Activated effector memory CD4-positive, alpha-beta T cell treated with anti-CD3 and anti-CD28 coated beads, Interleukin-2, amount 50 U/mL, for 16 hours (primary cell): ENCODE results near the gene ATRIP.

Source experiments
- DNase-seq: peaks from one replicate; pipeline ENCODE4 v3.0.0-alpha.2; 2020

ATRIP gene

DNA sequence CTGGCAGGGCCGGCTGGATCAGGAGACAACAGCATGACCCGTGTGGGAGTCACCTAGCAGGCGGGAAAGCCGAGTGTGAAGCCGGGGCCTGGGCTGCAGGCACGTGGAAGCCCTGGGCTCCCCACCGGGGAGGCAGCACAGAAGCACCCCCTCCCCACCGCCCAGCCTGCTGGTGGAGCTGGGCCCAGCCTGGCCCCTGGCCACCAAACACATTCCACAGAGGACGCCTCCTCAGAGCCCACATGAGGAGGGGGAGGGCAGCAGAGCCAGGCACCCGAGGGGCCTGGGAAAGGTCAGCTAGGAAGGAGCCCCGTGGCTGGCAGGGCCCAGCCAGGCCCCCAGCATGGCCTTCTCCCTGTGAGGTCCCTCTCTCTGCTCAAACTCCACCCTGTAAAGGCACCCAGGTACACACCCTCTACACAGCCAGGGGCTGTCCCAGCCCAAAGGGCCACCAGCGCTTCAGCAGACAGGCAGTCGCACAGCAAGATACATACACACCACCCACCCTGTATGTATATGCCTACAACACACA, 21.2 kb upstream of the ATRIP start:
- no peak for DNase-seq

DNA sequence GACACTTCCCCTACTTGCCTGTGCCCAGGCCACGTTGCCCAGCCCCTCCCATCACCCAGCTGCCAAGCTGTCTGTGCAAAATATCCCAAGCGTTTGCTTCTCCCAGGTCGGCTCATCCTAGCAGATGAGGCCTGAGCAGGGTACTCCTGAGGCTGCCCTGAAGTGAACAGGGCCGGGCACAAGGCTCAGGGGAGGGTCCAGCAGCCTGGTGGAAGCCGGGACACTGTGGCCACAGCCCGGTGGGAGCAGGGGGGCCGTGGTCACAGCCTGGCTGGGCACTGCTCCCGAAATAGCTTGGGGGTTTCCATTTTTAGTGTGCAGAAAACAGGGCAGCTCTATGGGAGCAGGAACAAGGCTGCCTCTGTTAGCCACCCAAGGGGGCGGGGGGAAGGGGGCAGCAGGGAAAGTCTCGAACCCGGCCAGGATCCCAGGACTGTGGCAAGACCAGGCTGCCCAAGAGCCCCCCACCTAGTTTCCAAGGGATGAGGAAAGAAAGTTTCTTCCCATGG, 20.1 kb upstream of the ATRIP start:
- no peak for DNase-seq

DNA sequence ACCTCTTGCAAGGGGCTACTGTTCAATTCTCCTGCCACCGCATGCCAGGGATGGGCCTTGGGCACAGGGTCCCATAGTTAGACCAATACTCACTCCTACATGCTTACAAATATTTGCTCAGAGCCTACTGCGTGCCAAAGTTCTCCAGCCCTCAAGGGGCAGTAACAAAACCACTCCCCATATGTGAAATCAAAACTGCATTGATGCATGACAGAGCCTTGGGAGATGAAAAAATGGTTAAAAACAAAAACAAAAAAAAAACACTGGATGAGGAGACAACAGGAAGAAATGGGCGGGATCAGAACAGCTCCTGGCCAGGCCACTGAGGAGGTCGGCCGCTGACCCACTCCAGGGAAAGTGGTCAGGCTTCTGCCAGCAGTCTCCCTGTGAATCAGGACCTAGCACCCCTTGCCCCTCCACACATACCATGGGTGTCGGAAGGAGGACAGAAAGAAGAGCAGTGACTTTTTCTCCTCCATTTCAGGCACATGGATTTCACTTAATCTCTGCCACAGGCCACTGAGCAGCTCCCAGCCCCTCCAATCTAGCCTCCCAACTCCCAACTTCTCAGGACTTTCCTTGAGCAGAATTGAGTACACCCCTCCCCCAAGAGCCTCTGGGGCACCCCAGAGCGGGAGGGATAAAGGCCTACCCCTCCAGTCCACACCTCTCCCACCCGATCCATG, 19.4 kb upstream of the ATRIP start:
- no peak for DNase-seq

DNA sequence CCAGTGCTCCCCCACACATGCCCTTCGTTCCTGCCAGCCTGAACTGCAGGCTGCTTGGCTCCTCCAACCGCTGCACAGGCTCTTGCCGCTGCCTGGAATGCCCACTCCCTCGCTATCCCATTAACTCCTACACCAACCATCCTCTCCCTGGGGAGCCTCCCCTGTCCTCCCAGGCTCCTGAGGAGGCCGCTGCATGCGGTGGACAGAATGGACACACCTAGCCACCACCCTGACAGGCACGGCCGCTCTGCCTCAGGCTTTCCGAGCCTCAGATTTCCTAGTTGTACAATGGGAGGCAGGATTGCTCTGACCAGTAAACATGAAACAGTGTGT, 18.9 kb upstream of the ATRIP start:
- DNase-seq, result no peak

DNA sequence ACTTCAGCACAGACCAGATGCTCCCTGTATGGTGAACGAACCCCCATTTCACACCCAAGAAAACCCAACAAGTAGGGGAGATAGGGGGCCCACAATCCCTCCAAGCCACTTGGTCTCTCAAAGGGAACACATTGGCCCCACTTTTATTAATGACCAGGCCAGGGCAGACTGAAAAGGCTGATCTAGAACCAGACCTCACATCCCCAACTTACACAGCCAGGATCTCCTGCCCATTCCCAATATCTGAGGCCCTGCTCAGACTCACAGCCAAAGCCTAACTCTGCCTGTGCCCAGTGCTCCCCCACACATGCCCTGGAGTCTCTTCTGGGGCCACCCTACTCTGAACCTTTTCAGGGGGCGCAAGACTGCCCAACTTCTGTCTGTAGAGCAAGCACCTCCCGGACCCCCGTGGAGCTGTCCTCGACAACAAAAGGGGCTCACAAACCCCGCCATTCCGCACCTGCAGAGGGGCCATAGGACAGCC, 18.4 kb upstream of the ATRIP start:
- DNase-seq, result no peak

DNA sequence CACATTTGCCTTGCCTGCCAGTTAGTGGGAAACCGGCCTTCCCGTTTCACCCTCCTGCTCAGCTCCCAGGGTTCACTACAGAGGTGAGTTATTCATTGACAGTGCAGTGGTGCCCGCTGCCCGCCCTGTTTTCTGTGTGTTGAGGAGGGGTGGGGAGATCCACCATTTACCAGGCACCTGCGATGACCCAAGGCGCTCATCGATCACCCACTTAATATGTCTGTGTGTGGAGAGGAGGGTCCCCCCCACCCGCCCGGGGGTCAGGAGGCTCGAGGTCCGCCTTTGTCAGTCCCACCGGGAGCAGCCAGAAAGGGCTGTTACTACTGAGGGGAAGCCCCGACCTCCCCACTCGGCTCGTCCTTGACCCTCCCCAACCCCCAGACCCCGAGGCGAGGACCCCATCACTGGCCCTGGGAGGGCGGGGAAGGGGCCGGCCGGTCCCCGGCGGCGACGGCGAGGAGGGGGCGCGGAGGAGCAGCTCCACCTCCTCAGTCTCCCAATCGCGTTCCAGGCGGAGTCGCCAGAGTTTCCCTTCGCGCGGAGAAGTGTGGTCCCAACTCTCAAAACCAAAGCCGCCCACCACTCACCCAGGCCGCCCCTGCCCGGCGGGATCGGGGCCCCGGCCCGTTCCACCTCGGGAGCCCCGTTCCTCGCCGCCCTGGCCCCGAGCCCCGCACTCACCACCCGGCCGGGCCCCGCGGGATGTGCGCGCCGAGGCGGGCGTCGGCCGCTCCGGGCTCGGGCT, 17.8 kb upstream of the ATRIP start:
- no peak for DNase-seq

DNA sequence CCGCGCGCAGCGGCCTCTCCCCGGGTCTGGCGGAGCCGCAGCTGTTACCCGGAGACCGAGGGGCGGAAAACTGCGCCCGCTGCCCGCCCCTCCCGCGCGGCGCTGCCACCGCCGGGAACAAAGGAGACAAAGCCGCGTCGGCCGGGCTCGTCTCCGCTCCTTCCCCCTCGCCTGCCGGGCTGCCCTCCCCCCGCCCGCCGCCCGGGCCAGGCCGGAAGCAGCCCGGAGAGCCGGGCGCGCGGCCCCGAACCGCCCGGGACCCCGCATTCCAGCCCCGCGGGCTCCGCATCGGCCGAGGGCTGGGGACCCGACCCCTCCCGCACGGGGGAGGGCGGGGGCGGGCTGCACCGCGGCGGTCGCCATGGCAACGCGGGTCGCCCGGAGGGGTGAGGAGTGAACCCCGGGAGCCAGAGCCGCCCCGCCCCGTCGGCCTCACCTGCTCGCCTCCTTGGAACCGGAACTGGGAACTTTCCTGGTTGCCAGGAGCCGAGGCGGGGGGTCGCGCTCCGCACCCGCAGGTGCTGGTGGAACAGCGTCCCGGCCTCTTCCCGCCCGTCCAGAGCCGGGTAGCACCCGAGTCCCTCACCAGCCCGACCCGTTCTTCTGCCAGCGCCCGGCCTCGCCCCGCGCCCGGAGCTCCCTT, 17.1 kb upstream of the ATRIP start:
- DNase-seq, result peak; percentile 88

DNA sequence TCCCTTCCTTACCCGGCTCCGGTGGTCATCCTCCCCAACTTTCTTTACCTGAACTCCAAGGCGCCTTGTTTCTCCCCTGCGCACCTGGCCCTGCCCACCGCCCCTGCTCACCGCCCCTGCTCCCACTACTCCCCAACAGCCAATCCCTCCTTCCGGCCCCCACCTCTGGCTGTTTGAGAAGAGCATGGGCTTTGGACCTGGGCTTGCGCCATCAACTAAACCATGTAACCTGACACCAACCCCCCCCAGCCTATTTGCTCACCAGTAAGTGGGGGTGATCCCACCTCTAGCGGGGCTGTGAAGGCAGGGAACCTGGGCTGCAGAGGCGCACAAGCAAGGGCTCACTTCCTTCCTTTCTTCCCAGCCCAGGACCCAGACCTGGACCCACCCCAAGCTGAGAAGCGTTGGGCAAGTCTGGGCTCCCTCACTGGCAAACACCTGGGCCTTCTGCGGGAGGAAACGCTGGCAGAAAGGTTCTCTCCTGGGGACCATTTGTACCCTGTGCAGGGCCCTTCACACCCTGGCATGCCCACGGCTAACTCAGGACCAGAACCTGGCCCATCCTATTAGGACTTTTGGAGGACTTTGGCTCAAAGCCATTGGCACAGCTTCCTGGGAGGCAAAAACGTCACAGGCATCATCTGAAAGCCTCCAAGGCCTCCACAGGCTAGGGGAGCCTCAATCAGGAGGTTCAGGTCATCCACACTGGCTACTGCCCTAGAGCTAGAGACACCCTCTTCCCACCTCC, 16.4 kb upstream of the ATRIP start, which contains the start of gene PLXNB1:
TSS of gene PLXNB1 (minus strand) at position 127 of the 748 bp plus-strand sequence. CDS start 5,475 bp downstream, outside the sequence.
- no peak for DNase-seq

DNA sequence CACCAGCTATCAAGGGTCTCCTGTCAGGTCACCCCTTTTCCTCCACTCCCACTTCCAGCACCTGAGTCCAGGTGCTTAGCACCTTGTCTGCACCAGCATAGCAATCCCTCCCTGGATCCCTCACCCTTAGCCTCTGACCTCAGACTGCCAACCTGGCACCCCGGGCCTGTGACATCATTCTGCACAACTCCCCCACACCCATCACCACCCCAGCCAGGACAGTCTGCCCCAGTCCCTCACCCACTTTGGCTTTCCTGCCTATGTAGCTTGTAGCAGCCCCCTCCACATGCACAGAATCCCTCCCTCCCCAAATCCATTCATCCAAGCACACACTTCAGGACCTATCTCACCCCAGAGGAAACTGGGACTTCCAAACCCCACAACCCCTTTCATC, 15.8 kb upstream of the ATRIP start:
- no peak for DNase-seq

DNA sequence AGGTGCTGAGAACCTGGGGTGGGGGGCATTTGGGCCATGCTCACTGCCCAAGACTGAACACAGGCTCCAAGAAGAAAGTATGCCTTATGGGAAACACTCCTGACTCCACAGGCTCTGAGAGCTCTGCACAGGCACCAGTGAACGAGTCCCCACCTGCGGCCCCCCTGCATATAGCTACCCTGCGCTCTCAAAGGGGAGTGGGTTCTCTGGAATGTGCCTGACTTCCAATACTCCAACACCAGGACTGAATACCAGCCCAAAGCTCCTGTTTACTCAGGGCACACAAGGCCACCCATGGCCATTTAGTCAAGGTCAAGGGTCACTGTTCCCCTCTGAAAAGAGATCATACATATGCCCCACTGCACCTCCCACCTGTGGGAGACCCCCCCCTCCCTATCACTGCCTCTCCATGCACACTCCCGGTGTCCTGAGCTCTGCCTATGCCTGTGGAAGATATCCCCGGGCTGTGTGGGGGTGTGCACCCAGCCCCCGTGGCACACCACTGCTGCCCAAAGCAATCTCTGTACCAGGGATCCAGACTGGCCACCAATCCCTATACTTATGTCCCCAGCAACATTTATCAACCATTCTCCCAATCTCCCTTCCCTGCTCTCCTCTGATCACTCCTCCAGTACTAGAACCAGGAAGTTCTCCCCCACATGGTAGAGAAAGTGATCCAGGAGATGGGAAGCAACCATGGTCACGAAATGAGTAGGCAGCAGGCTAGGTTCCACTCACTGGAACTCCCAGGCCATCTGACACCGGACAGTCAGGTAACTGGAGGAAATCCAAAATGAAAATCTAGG, 15.1 kb upstream of the ATRIP start:
- DNase-seq, result no peak

DNA sequence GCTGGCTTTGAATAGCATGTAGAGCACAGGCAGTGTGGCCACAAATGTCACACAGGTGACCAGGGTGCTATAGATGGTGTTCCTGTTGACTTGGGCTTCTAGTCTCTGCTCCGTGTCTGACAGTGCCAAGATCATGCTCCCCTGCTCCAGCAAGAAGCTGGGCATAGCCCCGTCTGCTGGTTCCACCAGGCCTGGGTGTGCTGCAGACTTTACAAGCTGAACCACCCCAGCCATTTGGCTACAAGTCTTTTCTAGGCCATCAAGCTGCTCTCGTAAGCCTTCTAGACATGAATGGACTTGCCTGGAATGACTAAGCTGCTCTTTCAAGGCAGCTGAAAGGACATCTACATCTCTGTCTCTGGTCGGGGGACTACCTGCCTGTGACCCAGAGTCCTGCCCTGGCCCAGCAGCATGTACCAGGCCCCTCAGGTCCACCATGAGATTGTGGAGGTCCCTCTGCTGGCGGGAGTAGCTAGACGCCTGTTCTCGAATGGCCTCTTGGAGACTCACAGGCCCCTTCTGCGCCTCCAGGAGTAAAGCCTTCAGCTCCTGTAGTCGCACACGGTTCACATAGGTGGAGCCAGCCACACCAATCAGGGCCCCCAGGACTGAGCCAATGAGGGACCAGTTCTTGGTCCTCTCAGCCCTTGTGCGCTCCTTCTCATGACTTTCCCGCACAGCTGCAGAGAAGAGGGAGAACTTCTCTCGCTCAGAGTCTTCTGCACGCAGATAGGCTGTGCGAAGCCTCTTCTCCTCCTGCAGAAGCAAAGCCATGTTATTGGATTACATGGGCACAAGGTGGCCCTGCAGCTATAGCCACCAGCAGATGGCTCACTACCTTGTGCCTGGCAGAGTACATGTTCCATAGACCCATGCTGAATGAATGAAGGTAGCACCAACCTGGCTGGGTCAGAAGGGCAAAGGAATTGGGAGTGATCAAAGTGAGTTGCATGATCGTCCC, 13.8 kb upstream of the ATRIP start:
- no peak for DNase-seq

DNA sequence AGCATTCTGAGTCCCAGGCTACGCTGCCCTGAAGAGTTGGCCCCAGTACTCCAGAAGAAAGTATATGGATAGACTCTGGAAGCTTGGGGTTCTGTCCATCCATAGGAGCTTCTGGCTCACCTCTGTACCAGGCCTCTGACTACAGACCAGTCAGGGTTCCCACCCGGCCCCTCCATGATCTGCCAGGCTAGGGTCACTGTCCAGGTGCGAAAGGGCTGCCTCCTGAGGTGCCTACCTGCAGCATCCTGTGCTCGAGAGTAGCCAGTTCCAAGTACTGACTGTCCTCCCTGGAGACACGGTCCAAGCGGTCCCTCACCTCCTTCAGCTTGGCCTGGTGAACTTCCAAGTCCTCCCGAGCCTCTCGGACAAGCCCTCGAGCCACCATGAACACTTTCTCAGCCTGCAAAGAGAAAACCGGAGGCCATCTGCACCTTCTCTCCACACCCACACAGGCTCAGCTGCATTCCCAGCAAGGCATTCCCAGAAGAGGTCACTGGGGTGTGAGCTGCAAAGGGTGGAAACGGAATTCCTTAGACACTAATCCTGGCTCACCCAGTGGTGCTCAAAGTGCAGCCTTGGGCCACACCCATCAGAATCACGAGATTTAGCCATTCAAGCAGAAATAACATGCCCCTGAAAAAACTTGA, 12.9 kb upstream of the ATRIP start:
- no peak for DNase-seq

DNA sequence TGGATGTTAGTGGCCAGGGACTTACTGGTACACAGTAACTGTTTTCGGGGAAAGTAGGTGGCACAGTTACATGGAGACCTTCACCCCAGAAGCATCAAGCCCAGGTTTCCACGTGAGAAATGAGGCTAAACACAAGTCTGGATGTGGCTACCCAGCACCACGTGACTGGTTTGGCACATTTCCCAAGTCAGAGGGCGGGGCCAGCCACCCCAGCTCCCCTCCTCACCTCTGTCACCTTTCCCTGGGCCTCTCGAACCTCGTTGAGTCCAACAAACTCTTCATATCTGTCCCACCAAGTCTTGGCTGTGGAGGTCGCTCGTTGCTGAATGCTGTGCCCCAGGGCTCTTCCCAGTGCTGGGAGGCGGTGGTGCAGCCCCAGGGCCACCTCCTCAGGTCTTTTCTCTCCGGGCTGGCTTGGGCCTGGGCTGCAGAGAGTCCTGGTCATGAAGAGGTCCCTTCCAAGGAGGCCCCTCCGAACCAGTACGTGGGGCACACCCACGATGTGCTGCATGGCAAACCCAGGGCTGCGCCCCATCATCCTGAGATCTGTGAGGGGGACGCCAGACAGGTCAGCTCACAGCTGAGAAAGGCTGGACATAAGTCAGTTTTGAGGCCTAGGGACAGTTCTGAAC, 11.8 kb upstream of the ATRIP start:
- peak; percentile 62 for DNase-seq

DNA sequence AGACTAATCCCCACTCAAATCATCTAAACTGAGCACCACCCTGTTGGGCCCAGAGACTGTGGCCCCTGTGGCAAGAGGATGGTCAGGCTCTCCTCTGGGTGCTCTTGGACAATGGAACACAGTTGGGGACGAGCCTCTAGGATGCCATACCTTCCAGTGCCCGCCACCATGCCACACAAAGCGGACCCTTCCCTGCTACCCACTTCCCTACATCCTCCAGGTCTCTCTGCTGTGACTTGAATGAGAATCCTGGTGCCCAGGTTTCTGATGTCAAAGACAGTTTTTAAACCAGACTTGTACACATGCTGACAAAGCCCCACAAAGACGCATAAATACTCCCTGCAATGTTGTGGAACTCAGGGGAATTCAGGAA, 11.3 kb upstream of the ATRIP start:
- DNase-seq, result no peak

DNA sequence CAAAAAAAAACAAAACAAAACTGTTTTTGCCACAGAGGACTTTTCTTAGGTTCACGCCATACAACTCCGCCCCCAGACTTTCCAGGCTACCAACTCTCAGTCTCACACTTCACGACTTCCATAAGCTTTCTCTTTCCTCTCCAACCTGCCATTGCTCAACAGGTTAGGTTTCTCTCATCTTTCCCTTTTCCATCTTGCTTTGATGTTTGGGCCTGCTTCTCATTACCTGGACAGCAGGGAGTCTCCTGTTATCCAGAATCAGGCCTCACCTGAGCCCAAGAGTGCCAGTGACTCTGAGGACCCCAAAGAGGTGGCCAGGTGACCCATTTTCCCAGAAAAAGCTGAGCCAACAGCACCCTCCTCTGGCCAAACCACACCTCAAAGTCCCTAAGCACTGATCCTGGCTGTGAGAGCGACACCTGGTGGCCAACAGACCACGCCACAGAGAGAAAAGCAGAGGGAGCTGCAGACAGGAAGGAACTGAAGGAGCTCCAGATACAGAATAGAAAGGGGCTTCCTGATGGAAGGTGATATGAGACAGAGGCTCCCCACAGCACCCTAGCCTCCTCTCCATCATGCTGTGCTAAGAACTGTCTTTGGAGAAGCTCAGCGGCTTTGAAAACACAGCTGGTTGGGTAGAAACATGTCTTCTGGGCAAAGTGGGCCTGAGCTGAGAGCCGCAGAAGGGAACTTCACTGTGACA, 10.6 kb upstream of the ATRIP start:
- DNase-seq, result peak; percentile 95

DNA sequence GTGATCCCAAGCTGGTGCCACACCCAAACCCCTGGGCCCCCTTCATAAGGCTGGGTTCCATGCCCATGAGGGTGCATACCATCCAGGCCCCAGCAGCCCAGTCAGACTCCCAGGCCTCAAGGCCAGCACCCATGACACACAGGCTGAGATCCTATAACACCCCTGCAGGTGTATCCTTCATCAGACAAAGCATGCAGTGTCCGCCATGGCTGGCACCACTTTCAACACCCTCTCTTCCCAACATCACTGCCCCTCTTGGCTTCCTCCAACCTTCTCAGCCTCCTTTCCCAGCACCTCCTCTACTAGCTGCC, 10.1 kb upstream of the ATRIP start:
- peak; percentile 62 for DNase-seq

DNA sequence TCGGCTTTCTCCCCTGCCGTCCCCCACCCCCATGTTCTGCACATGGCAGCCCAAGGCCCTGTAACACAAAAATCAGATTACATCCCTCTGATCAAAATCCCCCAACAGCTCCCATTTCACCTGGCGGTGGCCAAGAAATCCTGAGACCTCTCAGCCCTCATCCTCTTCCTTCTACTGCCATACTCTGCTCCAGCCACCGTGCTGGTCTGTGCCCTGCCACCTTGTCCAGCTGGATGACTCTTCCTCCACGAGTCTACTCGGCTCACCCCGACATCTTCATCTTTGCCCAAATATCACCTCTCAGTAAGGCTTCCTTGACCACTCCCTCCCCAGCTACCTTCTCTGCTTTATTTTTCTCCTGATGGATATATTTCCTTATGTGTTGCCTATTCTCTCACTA, 9.7 kb upstream of the ATRIP start:
- DNase-seq, result no peak

DNA sequence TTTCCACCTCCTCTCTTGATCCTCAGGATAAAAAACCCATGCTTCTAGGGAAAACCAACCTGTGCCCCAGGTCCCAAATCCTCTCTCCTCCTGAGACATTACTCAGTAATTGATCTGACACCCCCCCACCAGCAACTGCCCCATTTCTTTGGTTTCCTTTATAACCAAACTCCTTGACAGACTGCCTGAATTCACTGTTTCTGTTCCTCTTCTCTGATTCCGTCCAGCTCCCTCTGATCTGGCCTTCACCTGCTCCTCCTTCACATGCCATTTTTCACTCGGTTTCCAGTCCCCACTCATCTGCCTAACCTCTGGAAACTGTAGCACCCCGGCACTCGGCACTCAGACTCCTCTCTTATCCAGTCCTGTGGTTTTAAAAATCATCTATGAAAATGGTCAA, 8.7 kb upstream of the ATRIP start:
- DNase-seq, result no peak
